CD4-positive, alpha-beta T cell treated with Interleukin-6 at 100 ng/mL for 8 hours (primary cell): ENCODE results near the gene FNDC5.
"Not testable (repeated sequence)": the region's sequence is repeated elsewhere in the genome, so short reads cannot be mapped to it uniquely, and the experiment has no call there.

ENCODE experiments used
- DNase-seq: peaks from one replicate; pipeline ENCODE4 v3.0.0-alpha.2; 2020; ENCODE audit warnings: mixed read lengths, low spot score

Gene FNDC5

GRCh38 chr1:32870615-32871363 lies at the start of gene FNDC5:
Gene FNDC5, minus strand, starts transcription at chr1:32870912.
- DNase-seq, result no peak

DNA sequence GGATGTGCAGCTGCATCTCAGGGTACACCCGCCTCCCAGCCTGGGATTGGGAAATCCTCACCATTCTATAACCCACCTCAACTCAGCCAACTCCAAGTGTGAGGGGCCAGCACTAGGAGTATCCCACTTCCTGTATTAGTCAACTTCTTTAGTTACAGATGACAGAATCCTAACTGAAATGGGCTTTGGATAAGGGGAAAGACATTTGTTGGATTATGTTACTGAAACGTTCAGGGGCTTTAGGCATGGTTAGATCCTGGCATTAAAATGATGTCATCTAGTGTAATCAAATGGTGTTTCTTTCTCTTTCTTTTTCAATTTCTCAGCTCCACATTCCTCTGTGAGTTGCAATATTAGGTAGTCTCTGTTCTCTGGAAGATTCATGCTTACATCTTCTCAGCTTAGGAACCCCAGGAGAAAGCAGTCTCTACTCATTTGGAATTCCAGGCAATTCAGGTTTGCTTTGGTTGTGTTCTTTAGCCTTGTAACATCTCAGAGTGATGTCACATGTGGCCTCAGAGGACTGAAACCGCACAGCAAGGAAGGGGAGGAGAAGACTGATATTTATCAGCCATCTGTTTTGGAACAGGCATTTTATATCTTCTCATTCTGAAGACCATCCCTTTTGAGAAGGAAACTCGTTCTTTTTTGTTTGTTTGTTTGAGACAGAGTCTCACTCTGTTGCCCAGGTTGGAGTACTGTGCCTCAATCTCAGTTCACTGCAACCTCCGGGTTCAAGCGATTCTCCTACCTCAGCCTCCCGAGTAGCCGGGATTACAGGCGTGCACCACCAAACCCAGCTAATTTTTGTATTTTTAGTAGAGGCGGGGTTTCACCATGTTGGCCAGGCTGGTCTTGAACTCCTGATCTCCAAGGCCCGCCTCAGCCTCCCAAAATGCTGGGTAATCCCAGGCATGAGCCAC lies 49.4 kb upstream of the FNDC5 start:
- no peak for DNase-seq

GRCh38 chr1:32918179-32918578 lies 47.5 kb upstream of the FNDC5 start:
- no peak for DNase-seq

DNA sequence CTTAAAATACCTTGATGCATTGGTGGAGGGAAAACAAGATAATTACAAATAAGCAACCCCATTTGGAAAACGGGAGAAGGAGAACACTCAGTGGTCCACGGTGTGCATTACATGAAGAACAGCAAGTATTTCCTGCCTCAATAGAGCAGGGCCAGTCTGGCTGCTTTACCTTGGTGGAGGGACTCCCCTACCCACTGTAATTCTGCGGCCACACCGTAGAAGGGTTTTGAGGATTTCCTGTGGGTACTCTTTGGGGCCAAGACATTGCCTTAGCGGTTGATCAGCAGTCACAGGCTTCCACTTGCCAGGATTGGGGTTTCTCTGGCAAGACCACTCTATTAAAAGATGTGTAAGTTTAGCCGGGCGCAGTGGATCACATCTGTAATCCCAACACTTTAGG lies 46.8 kb upstream of the FNDC5 start:
- no peak for DNase-seq

DNA sequence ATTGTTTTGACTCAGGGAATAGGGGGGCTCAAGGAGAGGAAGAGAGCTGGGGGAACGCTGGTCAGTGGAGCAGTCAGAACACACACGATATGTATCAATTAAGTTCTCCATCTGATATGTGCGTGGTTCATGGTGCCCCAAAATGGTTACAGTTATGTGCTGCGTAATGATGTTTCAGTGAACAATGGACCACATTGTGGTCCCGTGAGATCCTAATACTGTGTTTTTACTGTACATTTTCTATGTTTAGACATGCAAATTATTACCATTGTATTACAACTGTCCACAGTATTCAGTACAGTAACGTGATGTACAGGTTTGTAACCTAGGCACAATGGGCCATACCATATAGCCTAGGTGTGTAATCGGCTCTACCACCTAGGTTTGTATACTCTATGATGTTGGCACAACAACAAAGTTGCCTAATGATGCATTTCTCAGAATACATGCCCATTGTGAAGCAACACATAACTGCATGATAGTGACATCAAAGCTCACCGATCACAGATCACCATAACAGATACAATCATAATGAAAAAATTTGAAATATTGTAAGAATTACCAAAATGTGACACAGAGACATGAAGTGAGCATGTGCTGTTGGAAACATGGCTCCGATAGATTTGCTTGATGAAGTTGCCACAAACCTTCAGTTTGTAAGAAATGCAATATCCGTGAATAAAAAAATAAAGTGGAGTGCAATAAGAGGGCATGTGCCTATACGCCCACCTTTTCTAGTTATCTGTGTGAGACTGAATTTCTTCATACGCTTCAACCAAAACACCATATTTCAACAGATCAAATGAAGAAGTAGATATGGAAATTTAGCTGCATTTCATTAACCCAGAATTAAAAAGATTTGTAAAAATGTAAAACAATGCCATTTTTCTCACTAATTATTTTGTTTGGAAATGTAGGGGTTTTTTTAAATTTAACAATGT lies 45.3 kb upstream of the FNDC5 start:
- DNase-seq, result no peak

DNA sequence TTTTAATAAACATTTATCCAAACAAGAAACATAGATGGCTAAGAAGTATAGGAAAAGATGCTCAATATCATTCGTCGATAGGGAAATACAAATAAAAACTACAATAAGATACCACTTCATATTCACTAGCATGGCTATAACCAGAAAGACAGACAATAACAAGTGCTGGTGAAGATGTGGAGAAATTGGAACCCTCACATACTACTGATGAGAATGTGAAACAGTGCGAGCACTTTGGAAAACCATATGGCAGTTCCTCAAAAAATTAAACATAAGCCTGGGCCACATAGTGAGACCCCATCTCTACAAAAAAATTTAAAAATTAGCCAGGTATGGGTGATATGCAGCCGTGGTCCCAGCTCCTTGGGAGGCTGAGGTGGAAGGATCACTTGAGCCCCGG lies 39.6 kb upstream of the FNDC5 start:
- DNase-seq, result no peak

DNA sequence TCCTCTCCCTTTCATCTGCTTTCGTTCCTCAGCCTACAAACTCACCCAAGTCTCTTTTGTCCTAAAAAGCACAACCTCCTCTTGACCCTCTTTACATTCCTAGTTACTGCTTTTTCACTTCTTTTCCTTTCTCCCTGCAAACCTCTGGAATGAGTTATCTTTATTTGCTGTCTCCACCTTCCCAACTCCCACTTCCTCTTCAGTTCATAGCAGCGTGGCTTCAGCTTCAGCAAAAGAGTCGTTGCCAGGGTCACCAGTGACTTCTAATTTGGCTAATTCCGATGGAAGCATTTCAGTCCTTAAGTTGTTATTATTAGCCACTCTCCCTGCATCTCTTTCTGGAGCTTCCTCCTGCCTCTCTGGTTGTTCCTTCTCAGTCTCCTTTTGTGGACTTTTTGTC lies 36.7 kb upstream of the FNDC5 start:
- no peak for DNase-seq

- no peak for DNase-seq
Observed at GRCh38 chr1:32906654-32907053, 35.9 kb upstream of the FNDC5 start.

GRCh38 chr1:32905588-32905987 lies 34.9 kb upstream of the FNDC5 start:
- DNase-seq, result not testable (repeated sequence)

DNA sequence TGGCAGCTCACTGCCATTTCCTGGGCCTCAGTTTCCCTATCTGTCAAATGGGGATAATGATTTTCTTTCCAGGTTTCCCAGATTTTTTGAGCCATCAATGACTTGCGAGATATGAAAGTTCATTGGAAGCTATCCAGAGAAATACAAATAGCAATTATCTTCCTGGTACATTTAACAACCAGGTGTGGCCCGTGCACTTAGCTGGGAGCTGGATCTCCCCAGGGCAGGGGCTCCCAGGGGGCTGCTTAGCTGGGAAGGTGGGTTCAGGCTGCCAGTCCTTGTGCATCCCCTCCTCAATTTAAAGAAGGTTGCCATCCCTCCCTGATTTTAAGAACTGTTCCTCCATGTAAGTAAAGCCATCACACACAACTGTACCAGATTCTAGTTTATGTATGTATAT lies 34.1 kb upstream of the FNDC5 start:
- DNase-seq, result no peak

DNA sequence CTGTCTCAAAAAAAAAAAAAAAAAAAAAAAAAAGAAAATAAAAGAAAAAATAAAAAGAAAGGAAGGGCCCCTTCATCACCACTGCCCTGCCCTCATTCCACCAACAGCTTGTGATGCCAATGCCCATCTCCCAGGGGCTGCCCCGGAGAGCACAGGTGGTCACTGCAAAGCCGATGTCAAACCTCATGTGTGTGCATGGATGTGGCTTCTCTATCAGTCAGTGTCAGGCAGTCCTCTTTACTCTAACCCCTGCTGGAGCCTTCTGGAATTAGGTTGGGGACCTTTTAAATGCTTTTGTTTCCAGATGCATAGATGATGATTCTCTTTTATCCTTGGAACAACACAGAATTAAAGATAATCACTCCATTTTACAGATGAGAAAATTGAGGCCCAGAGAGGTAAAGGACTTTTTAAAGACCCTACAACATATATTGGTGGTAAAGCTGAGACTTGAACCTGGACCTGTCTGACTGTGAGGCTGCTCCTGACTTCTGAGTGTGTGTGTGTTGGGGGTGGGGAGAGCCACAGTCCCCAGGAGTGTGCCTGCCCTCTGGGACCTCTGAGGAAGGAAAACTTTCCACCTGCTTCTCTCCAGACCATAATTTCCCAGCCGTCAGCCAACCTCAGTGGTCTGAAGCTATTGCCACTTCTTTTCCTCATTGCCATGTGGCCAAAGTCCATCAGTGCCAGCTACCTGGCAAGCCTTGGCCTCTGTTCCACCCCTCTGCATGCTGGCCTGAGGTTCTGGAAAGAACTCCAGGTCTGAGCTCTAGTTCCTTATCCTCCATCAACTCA lies 33.5 kb upstream of the FNDC5 start:
- no peak for DNase-seq

DNA sequence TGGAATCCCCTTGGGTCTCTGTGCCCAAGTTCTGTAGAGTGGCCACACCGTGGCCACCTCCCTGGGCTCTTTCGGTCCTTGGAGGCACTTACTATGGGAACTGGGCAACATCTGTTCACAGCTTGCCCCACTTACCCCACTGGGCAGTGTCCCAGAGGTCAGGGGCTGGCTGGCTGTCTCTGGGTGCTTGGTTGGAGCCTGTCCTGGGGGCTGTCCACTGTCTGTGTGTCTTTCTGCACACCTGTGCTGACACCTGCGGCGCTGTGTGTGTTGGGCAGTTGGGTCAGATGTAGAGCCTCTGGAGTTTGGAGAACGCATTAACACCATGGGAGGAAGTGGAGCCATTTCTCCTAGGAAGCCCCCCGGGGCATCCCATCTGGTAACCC lies 31.8 kb upstream of the FNDC5 start:
- no peak for DNase-seq

- no peak for DNase-seq
Observed at GRCh38 chr1:32901823-32902534, 31.3 kb upstream of the FNDC5 start.

DNA sequence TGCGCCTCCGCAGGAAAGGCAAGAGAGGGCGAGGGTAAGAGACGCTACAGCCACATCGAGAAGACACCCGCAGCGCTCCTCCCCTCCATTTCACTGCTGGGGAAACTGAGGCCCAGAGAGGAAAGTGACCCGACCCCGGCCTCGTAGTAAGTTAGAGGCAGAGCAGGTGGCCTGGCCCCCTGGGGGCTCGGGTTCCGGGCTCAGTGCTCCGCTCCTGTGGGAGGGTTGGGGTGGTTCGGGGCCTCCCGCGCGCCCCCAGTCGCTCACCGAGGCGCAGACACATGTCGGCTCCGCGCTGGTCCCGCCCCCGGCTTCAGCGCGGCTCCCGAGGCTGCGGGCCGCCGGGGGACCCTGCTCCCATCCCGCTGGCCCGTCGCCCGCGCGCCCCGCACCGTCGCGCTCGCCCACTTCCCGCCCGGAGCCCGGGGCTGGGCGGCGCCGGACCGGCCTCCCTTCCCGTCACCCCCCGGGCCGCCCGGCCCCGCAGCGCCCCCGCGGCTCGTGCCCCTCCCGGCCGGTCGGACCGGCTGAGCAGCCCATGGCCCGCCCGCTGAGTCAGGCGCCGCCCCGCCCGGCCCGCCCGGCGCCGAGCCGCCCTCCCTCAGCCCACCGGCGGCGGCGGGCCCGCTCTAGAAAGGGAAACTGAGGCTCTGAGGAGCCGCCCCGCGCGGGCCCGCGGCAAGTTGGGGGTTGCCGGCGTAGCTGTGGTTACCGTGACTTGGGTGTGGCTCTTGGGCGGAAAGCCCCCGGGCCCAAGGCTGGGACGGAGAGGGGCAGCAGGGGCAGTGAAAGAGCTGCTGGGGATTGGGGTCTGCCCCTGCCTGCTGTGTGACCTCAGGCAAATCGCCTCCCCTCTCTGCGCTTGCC lies 30.5 kb upstream of the FNDC5 start, which contains the start of gene TMEM54:
TMEM54 (minus strand) TSS at position 434 of the 867 bp plus-strand sequence; CDS start at position 283, 151 bp downstream.
- no peak for DNase-seq

DNA sequence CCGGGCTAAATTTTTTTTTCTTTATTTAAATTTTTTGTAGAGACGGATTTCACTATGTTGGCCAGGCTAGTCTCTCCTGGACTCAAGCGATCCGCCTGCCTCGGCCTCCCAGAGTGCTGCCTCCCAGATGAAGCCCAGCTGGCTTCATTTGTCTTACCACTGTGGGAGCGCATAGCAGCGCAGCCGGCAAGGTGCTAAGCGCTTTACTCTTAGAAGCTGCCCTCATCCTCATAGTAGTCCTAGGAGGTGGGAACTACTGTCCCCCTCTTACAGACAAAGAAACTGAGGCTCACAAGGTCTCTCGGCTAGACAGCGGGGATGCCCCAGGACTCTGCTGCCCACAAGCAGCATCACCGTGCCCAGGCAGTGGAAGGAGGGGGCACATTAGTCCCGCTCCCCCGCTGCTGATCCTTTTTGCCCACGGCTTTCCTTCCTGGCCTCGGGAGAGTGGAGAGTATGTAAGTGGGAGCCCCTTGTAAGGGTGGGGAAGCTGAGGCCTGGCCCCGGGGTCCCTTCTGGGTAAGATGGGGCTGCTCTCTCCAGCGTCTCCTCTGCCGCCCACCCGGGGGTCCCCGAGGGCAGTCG lies 29.8 kb upstream of the FNDC5 start:
- DNase-seq, result no peak

- DNase-seq, result no peak
Observed at GRCh38 chr1:32899586-32900296, 29.0 kb upstream of the FNDC5 start.

DNA sequence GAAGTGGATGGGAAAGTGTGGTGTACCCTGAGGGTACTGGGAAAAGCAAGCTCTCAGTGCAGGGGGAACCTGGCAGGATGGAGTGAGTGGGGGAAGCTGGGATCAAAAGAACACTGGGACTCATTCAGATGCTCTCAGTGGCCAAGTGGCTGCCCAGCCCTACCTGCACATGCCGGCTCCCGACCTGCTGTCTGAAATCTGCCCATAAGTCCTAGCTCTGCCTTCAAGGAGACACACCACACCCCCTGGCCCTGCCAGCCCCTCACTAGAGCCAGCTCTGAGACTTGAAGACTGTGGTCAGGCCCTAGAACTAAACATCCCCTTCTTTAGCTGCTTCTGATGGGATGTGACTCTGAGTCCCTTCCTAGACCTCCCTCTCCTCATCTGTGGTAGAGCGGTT lies 28.2 kb upstream of the FNDC5 start:
- DNase-seq, result no peak

DNA sequence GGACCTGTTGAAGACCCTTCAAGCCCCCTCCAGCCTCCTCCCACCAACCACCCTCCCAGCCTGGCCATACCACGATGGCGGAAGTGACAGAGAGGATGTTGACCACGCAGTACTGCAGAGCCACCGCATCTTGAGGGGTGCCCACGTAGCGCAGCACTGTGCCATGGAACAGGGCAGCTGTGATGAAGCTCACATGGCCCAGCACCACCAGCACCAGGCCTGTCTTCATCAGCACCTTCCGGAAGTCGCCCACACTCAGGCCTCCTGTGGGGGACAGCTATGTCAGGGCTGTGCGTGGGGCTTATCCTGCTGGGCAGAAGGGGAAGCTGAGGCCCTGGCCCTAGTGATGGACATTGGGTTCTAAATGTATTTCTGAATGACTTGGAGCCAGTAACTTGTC lies 27.3 kb upstream of the FNDC5 start:
- DNase-seq, result no peak
